NCI-H2171 (cell line): ENCODE data around the gene TOX3.

Source experiments
- DNase-seq: peaks from one replicate; lab custom pipeline; 2025; lab: John Stamatoyannopoulos, UW

Gene TOX3

DNA sequence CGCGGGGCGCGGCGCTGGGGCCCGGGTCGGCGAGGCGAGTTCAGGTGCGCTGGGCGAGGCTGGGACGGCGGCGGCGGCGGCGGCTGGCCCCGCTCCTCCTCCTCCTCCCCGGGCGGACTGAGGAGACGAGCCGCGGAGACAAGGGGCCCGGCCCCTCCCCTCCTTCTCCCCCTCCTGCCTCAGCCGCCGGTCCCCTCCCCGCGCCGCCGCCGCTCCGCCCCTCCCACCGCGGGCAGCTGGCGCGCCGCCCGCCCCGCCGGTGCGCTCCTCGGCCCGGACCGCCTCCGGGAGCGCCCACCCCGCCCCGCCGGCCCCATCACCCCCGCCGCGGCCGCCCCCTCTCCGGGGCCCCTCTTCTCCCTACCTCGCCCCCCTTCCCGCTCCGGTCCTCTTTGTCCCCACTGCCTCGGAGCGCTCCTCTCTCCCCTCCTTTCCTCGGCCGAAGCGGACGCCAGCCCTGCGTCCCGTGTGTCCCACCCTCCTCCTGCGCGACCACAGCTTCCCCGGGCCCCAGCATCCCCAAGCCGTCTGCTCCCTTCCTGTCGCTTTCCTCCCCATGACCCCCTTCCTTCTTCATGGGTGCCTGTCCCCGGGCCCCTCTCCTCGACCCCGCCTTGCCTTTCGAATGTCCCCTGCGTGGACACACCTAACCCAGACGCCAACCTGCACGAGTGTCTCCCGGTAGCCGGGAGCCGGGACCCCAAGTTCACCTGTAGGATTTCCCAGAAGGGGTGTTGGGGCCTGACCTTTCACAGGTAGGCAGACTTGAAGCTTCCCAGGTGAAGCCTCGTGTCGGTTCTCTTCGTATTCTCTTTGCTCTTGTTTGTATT, at the start of gene TOX3:
TSS of gene TOX3 (minus strand) at position 140 of the 830 bp plus-strand sequence. CDS start 420 bp downstream, outside the sequence.
- peak; percentile 36 for DNase-seq

DNA sequence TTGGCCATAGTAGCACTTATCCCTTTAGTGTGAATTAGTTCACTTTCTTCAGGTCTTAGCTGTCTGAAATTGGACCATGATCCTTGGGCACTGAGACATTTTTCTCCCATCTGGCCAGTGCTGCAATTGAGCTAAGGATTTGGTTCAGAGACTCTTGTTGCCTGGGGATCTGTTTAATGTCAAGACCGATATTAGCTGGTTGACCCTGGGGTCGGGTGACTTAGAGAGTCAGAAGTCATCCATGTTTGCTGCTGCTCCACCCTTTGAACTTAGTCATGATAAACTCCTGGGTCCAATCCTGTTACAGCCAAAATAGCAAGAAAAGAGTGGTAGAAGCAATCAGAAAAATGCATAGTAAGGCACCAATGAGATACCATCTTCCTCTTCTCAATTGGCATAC, 45.8 kb upstream of the TOX3 start:
- no peak for DNase-seq

DNA sequence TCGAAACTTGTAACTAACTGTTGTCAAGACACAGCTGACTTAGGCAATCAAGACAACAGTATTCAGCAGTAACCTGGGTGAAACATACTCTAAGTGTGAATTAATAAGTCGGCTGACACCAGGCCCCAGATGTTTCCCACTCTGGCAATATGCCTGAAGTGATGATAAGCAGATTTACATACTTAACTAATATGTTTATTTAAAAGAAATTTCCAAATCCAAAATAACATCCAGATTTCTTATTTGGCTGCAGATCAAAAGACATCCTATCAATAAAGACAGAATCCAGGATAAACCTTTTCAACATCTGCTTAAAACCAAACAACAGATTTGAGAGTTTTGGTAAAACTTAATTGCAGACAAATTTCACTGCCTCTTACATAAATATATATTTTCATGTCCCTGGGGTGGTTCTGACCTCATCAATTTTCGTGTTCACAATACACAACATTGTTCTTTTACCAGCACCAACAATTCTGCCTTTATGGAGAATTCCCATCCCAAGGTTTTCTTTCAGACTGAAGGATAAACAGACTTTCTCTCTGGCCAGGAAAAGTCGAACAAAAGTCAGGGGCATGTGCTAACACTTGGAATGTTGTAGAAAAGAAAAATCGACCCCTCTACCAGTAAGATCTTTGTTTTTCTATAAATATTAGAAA, 45.1 kb upstream of the TOX3 start:
- no peak for DNase-seq

- no peak for DNase-seq
These were observed 44.5 kb upstream of the TOX3 start for GRCh38 chr16:52591471-52591870.

GRCh38 chr16:52586159-52586558, 39.2 kb upstream of the TOX3 start:
- DNase-seq, result no peak

GRCh38 chr16:52584354-52585320, 37.7 kb upstream of the TOX3 start:
- peak; percentile 85 for DNase-seq

GRCh38 chr16:52581530-52581929, 34.6 kb upstream of the TOX3 start:
- no peak for DNase-seq

DNA sequence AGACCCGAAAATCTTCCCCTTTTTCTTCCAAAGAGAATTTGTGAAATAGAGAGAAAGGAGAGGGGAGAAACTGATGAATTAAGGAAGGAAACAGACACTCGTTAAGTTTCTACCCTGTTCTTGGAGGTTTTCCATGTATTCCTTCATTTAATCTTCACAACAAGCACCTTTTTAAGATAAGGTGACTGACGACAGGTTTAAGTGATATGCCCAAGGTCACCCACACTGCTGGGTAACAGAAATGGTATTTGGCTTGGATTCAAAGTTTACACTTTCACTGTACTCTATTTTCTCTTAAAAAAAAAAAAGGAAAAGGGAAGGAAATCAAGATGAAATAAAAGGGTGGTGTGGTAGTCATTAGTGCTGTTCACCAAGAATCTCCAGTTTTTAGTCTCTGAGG, 33.5 kb upstream of the TOX3 start:
- no peak for DNase-seq

- no peak for DNase-seq
These were observed 32.0 kb upstream of the TOX3 start for GRCh38 chr16:52578829-52579498.

DNA sequence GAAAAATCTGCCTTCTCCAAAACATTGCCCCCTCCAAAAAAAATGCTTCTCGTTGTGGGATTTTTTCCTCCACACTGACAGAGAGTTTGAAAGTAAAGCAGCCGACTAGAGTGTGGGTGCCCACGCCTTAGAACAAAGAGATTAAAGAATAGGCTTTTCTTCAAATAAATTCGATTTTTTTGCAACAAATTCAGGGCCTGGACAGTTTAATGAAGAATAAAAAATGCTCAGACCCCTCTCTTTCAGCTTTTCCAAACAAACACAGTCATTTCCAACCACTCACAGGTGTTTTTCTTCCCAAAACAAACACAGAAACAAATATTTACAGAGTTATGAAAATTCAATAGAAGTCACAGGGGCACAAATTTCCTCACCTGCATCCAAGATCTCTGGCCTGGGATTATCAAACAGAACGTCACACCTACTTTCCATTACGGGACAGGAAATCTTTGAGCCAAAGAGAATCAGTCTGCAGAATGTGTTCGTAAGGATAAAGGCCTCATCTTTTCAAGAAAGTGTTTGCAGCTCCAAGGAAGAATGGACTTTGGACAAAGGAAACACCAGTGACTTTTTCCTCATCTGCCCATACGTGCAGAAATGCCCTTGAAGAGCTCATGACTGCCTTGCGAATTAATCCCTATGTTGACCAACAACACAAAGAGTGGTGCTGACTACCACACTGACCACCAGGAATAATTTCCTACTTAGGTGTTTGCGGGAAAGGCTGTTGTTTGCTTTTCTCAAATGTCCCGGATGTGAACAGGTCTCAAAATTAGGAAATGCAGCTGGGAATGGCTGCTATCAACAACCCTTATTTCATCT, 31.3 kb upstream of the TOX3 start:
- DNase-seq, result no peak

- DNase-seq, result no peak
These were observed 30.3 kb upstream of the TOX3 start for GRCh38 chr16:52577130-52577706.

GRCh38 chr16:52573365-52574299, 26.7 kb upstream of the TOX3 start:
- DNase-seq, result no peak

DNA sequence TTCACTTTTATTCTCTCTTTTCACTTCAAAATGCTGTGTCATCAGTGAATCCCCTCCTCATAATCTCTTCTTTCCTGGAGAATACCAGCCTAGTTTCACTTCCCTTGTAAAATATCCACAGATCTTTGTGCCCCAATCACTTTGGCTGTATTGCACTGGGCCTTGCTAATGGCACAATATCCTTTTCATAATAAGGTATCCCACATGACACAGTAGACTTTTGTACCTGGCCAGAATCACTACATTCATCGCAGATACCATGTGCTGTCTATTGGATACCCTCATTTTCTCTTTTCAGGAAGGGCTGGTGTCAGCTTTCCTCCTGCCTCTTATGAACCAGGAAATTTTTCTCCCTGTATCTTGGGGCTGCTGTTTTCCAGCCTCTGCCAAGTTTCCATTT, 25.7 kb upstream of the TOX3 start:
- no peak for DNase-seq

- DNase-seq, result no peak
These were observed 23.6 kb upstream of the TOX3 start for GRCh38 chr16:52570495-52571091.

DNA sequence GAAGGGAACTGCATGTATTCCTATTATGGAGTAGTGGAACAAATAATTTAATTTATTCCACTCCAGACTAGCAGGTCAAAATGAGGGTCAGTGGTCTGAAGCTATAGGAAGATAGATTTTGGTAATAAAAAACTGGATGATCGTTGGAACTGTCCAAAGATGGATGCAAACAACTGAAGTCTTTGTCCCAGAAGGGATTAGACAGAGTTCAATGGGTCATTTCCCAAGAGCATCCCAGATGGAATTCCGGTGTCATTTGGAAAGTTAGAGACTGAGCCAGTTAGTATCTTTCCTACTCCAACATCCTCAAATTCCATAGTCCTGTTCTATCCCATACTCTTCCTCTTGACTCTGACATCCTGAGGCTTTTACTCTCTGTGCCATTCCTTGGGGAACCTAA, 22.8 kb upstream of the TOX3 start:
- DNase-seq, result no peak

DNA sequence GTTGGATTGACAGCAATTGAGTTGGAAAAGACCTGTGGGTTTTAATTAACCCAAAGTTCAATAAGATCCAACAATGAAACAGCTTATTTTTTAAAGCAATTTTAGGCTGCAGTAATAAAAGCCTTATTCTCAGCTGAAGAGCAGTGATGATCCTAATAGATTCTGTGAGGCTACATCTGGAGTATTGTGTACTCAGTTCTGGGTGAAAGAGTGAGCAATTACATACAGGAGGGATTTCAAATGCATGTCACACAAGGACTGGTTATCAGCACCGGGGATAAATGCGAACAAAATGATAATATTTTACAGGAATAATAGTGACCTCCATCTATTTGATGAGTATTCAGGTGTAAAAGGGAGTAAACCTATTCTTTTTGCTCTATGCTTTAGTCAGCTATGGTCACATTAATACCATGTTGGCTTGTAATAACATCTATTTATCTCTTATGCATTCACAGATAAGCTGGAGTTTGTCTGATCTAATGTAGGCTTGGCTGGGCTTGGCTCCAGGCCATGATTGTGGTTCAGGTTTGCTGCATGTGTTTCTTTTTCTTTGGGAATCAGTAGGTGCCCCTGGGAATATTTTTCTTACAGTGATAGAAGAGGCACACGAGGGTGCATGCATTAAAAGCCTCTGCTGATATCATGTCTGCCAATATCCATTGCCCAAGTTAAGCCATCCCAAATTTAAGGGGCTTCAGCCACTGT, 22.2 kb upstream of the TOX3 start:
- peak; percentile 62 for DNase-seq

GRCh38 chr16:52568495-52568894, 21.6 kb upstream of the TOX3 start:
- DNase-seq, result no peak

- no peak for DNase-seq
These were observed 20.2 kb upstream of the TOX3 start for GRCh38 chr16:52567193-52567592.
